ENCODE results near the gene JAZF1.

The JAZF1 gene

DNA sequence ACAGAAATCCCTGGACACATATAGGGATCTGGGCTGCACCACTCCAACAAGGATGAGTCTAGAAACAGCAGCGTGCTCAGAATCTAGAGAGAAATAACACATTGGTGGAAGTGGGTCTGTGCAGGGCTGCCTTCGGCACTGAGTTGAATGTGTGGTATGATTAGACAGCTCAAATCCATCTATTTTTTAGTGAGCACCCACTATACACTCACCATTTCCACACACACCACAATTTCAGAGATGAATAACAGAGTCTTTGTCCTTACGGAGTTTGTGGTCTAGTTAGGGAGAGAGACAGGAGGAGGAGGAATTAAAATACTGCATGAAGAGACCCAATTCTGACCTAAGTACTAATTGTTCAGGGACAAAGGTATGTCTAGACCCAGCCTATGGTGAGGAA is 44.2 kb downstream of the JAZF1 start:
- DNase-seq (ENCODE audit: low spot score): no peak

DNA sequence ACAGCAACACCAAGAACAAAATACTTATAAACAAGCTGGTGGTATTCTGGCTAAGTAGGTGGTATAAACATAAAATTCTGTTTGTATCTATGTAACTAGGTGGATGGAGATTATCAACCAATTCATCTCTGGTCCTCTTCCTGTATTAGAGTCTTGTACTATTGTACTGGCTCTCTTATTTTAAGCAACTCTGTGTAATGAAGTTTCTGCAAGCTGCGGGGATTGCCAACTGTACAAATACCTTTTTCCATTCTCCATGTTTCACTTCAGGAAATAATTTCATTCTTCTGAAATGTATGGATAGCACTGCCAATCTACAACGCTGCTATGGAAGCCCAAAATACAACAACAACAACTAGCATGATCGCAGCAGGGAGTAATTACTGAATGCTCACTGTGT is 44.8 kb downstream of the JAZF1 start:
- no peak for DNase-seq (ENCODE audit: low spot score)

- DNase-seq (ENCODE audit: low spot score): no peak
These were observed 45.3 kb downstream of the JAZF1 start for GRCh38 chr7:28135315-28135714.

DNA sequence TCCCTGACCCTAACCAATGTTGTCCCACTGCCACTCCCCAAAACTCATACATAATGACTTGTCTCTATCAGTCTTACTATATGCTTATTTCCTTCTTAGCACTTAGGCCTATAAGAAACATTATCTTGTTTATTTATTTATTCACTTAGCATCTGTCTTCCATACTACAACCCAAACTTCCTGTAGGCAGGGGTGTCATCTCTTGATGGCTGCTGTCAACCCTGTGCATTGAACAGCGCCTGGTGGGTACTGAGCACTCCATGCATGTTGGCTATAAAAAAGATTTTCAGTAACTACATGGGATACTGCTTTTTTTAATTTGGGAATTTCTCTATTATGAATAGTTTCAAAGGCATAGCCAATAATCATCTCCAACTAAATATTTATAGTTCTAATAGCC is 46.7 kb downstream of the JAZF1 start:
- DNase-seq (ENCODE audit: low spot score): no peak

DNA sequence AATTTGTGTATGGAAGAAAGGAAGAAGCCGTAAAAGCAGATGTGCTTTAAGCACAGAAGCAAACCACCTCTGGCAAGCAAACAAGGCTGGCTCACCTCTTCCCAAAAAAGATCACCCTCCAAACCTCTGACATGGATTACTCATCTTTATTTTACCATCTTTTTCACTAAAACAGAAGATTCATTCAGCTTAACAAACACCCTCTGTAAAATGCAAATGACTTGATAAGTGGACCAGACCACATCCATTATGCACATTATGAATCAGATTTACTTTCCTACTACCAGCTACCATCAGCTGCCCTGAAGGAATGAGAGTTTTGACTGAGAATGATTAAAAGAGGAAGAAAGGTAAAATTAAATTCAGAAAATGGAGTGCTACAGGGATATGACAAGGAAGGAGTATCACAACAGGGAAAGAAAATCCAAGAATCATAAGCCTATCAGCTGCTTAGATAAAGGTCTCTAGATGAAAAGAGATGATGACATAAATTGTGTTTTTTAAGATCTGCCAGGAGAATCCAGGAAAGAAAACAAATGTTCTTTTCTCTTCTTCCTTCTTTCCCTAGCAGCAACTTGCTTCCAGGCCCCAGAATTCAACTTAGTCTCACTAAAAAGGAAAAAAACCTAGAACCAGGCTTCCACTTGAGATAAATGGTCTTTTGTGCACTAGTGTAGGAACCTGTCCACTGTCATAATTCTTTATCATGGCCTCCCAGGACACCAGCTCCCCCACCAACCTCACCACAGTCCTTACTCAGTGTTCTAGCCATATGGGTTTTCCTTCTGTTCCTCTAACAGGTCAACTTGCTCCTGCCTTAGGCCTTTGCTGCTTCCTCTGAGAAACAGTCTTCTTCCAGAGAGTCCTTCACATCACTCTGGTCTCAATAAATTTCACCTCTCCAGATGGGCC is 47.4 kb downstream of the JAZF1 start:
- DNase-seq (ENCODE audit: low spot score): no peak

DNA sequence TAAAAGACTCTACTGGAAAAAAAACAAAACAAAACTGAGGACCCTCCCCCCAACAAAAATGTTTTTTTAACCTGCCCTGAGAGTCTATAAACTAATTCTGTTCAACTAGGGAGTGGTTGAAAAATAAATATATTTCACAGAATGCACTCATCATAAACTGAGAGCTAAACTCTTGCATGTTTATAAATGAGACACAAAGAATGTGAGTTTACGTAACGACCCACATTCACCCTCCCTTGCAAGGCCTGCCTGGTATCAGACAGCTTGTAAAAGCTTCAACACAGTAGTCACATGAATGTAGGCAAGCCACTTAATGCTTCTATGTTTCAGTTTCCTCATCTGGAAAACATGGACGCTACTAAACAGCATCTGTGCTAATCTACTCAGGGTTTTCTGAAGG is 50.3 kb downstream of the JAZF1 start:
- DNase-seq (ENCODE audit: low spot score): peak; percentile 19

DNA sequence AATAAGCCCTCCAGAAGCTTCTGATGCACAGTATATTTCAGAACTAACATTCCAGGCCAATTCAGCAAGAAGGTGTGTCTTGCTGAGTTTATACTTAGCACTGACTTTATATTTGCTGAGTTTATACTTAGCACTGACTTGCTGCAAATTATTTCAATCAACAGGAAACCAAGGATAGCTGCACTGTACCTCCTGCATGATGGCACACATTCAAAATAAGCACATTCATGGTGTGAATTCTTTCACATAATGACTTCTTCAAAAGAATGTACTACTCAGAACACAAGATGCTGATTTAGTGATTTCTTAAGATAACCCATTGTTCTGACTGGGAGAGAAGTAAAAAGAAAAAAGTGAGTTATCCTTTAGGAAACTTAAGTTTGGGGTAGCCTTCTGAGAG is 52.0 kb downstream of the JAZF1 start:
- no peak for DNase-seq (ENCODE audit: low spot score)

GRCh38 chr7:28126410-28127041 is 54.1 kb downstream of the JAZF1 start:
- DNase-seq (ENCODE audit: low spot score): no peak

- no peak for DNase-seq (ENCODE audit: low spot score)
These were observed 54.9 kb downstream of the JAZF1 start for GRCh38 chr7:28125431-28126409.

- DNase-seq (ENCODE audit: low spot score): no peak
These were observed 56.2 kb downstream of the JAZF1 start for GRCh38 chr7:28124413-28124812.

DNA sequence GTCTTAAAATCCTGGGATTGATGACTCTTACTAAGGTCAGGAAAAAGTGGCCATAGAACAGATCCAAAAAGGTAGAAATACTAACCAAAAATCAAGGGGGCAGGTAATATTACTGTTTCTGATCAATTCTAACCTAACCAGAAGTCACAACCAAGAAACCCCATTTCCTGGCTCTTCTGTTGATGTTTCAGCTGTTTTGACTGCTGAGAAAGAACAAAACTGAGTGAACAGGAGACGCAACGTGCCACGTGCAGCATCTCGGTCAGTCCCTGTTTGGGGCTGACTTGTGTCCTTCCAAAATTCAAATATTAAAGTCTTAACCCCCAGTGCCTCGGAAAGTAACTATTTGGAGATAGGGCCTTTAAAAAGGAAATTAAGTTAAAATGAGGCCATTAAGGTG is 56.8 kb downstream of the JAZF1 start:
- no peak for DNase-seq (ENCODE audit: low spot score)

GRCh38 chr7:28121496-28121895 is 59.1 kb downstream of the JAZF1 start:
- DNase-seq (ENCODE audit: low spot score): no peak

- DNase-seq (ENCODE audit: low spot score): no peak
These were observed 64.6 kb downstream of the JAZF1 start for GRCh38 chr7:28116041-28116440.

GRCh38 chr7:28115261-28115660 is 65.3 kb downstream of the JAZF1 start:
- no peak for DNase-seq (ENCODE audit: low spot score)

DNA sequence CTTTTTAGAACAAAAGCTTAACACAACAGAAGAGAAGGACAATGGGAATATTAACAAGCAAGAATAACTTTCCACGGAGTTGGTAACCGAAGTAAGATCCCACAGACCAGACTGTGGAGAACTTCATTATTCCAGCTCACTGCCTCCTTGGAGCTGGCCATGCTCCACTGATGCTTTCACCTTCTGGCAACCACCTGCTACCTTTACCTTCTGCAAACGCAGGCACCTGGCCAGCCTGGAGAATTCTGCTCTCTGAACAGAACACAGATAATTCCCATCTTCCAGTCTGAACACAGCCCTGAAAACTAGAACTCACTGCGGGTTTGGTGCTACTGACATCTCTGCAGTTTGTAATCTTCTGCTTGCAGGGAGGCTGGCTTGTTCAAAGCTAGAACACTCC is 66.5 kb downstream of the JAZF1 start:
- DNase-seq (ENCODE audit: low spot score): no peak

DNA sequence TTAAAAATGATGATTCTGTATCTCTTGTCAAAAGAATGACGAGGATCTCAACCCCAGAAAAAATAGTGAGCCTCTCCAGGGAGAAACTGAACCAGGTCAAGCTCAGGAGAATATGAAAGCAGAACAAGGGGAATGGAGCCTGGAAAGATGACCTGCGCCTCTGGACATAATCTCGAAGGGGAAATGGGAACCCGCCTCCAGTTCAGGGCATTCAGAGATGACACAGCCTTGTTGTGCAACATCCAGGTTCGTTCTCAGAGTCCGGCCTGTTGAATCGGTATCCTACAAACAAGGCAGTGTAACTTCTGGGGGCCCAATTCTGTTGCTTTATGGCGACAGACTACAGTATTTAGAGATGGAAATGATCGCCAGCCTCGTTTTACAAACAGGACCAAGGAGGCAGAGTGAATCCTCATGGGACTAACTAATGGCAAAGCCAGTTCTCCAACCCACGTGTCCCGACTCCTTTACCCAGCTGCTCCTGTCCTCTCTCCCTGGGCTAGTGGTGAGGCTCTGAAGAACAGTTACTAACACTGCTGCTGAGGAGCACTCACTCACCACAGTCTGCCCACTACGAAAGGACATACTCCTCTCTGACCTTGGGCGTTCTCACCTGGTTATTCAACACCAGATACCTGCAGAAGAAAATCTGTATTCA is 67.6 kb downstream of the JAZF1 start:
- DNase-seq (ENCODE audit: low spot score): peak; percentile 16

GRCh38 chr7:28112467-28112866 is 68.1 kb downstream of the JAZF1 start:
- no peak for DNase-seq (ENCODE audit: low spot score)

GRCh38 chr7:28112012-28112411 is 68.6 kb downstream of the JAZF1 start:
- DNase-seq (ENCODE audit: low spot score): no peak

DNA sequence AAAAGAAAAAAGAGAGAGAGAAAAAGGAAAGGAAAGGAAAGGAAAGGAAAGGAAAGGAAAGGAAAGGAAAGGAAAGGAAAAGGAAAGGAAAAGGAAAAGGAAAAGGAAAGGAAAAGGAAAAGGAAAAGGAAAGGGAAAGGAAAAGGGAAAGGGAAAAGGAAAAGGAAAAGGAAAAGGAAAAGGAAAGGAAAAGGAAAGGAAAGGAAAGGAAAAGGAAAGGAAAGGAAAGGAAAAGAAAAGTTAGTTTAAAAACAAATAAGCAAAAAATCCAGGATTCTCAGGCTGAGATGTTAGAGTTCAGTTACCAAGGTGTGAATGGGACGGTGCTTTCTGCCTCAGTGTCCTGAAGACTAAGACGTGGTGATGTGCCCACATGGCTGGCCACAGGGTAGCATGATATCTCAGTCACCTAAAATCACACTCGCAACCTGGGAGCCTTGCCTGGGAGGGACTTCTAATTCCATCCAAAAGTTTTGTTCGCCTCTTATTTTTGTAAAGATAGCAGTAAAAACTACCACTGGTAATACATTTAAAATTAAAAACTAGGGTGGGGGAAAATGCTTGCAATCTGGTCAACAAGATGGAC is 70.1 kb downstream of the JAZF1 start:
- DNase-seq (ENCODE audit: low spot score): no peak

DNA sequence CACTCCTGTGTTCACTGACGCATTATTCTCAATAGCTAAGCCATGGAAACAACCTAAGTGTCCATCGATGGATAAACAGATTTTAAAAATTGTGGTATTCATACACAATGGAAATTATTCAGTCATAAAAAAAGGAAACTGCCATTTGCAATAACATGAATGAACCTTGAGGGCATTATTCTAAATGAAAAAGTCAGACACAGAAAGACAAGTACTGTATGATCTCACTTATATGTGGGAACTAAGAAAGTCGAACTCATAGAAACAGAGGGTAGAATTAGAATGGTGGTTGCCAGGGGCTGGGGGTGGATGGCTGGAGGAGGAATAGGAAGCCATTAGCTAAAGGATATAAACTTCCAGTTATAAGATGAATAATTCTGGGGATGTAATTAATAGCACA is 71.8 kb downstream of the JAZF1 start:
- DNase-seq (ENCODE audit: low spot score): no peak

GRCh38 chr7:28107960-28108359 is 72.6 kb downstream of the JAZF1 start:
- DNase-seq (ENCODE audit: low spot score): no peak

All from HuH-7 (cell line).